ENCODE data around the gene AMER3.

The AMER3 gene

DNA sequence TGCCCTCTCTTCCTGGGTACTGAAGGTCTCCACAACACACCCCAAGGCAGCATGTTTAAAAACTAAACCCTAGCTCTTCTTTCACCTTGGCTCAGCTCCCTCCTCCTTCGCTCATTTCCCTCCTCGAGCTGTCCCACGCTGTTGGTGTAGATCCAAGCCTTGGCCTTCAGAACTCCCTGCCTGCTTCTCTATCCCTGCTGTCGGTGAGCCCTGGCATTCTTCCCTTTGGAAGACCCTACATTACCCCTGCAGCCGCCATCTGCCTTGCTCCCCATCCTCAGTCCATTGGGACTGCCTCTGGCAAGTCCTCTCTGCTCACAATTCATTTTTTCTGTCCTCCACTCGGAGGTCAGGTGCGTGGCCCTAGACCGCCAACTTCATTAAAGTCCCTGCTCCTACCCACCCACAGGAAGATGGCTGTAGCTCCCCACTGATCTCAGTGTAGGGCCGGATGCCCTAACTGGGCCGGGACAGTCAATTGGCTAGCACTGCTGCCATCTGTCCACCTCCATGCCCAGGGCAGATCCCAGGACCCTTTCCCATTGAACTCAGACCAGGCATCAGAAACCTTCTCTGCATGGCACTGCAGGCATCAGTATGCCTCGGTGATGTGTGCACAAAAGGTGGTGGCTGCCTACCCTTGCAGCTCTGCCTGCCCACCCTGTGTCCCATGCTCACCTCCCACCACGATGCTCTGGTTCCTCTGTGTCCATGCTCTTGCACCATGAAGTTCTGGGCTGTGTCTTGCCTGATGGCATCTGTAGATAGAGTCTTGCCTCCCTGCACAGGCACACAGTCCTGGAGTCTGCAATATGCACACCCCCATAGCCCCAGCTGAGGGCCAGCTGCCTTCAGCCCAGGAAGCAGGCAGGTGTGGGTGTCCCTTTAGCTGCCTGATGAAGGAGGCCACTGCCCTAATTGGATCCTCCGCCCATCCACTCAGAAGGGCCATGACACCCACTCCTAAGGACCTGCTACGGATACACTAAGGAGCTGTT, 5.7 kb downstream of the AMER3 start:
- WGBS, result 69% methylated on average over 14 of the region's 14 CpGs
- H3K4ac ChIP-seq (ENCODE audit: low read depth in 1 of 2, low read length in 2 of 2), result no peak overlapping the region

DNA sequence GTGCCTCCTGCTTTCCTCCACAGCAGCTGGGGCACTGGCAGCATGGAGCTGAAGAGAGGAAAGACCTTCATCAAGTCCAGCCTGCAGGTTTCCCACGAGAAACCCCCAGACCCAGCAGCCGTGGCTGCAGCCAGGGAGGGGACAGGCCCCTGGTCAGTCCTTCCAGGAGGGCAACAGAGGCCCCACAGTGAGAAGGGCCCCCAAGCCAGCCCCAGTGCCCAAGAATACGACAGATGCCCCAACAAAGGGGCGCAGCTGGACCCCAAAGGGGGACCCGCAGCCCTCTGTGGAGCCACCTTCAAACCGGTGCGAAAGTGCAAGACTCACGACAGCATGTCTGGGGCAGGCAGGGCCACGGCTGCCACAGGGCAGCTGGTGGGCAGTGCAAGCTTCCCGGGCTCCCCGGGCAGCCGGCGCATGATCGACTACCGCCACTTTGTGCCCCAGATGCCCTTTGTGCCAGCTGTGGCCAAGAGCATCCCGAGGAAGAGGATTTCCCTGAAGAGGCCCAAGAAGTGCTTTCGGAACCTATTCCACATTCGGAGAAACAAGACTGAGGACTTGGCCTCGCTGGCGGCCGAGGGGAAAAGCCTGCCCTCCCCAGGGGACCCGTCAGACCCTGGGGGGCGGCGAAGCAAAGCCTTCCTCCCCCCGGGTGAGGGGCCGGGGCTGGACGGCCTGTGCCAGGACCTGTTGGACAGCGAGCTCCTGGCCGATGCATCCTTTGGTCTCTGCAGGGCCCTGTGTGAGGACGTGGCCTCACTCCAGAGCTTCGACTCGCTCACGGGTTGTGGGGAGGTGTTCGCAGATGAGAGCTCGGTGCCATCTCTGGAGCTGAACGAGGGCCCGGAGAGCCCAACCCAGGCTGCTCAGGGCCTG, 6.9 kb downstream of the AMER3 start:
- Histone ChIP-seq H3K18ac (ENCODE audit: low read depth in 1 of 2, low read length in 2 of 2) (no peak overlapping the region), H3K23ac (ENCODE audit: low read length in 2 of 2) (no peak overlapping the region), H3K79me1 (replicated peaks; ENCODE audit: low read length, poor library complexity, severe bottlenecking) (no peaks in the 10 kb centered on the region), H3K4ac (ENCODE audit: low read depth in 1 of 2, low read length in 2 of 2) (no peak overlapping the region), H4K8ac (ENCODE audit: low read length) (no peak overlapping the region), H4K91ac (ENCODE audit: low read length) (no peak overlapping the region), H3K9me3 (ENCODE audit: control insufficient read depth, low read length) (no peaks in the 10 kb centered on the region), H3K9ac (ENCODE audit: low read length) (no peak overlapping the region), H3K4me2 (ENCODE audit: low read length, poor library complexity, severe bottlenecking) (no peak overlapping the region), H3K27me3 (ENCODE audit: control insufficient read depth in 1 of 2, insufficient read depth in 1 of 2, low read length in 2 of 2) (peaks cover 12 to 25% of the 10 kb centered on the region in 2 experiments), H3K14ac (ENCODE audit: low read length in 2 of 2) (no peak overlapping the region), H2BK120ac (ENCODE audit: low read depth, low read length) (no peak overlapping the region), H2AFZ (ENCODE audit: low read depth, low read length) (no peak overlapping the region), H3K36me3 (ENCODE audit: control insufficient read depth in 1 of 2, insufficient read depth in 2 of 2, low read depth in 1 of 2, low read length in 2 of 2) (no peaks in the 10 kb centered on the region), H2AK5ac (ENCODE audit: low read length, severe bottlenecking) (no peak overlapping the region), H3K27ac (ENCODE audit: low read length, poor library complexity, severe bottlenecking) (no peak overlapping the region), H2BK12ac (ENCODE audit: low read length in 2 of 2) (no peak overlapping the region), H3K4me1 (ENCODE audit: control insufficient read depth, insufficient read depth, low read depth, low read length) (peaks cover 1% of the 10 kb centered on the region), H3K4me3 (ENCODE audit: insufficient read depth in 1 of 2, low read depth in 1 of 2, low read length in 2 of 2) (peak overlapping the region in 1 of 2 experiments; percentile 15), H2BK15ac (ENCODE audit: low read depth, poor library complexity, severe bottlenecking) (no peak overlapping the region), H2BK5ac (ENCODE audit: low read depth, low read length, poor library complexity, severe bottlenecking) (no peak overlapping the region)
- WGBS, result 84% methylated on average over 37 of the region's 37 CpGs
- DNase-seq, result no peak

More for the DNA sequence above, 5.7 kb downstream of the AMER3 start:
- H2BK12ac ChIP-seq (ENCODE audit: low read length in 2 of 2), result no peak overlapping the region
- H3K18ac ChIP-seq (ENCODE audit: low read depth in 1 of 2, low read length in 2 of 2), result no peak overlapping the region
- H4K8ac ChIP-seq (ENCODE audit: low read length), result no peak overlapping the region
- no peak overlapping the region for H3K14ac ChIP-seq (ENCODE audit: low read length in 2 of 2)
- no peak overlapping the region for H3K4me3 ChIP-seq (ENCODE audit: insufficient read depth in 1 of 2, low read depth in 1 of 2, low read length in 2 of 2)
- H2BK15ac ChIP-seq (ENCODE audit: low read depth, poor library complexity, severe bottlenecking), result no peak overlapping the region
- no peaks in the 10 kb centered on the region for H3K79me1 ChIP-seq (replicated peaks; ENCODE audit: low read length, poor library complexity, severe bottlenecking)
- no peak overlapping the region for H2BK120ac ChIP-seq (ENCODE audit: low read depth, low read length)
- H3K36me3 ChIP-seq (ENCODE audit: control insufficient read depth in 1 of 2, insufficient read depth in 2 of 2, low read depth in 1 of 2, low read length in 2 of 2), result no peaks in the 10 kb centered on the region
- no peak overlapping the region for H3K4me2 ChIP-seq (ENCODE audit: low read length, poor library complexity, severe bottlenecking)
- H3K4me1 ChIP-seq (ENCODE audit: control insufficient read depth, insufficient read depth, low read depth, low read length), result peaks cover 6% of the 10 kb centered on the region
- no peak overlapping the region for H3K23ac ChIP-seq (ENCODE audit: low read length in 2 of 2)
- H2BK5ac ChIP-seq (ENCODE audit: low read depth, low read length, poor library complexity, severe bottlenecking), result no peak overlapping the region
- peaks cover 23 to 37% of the 10 kb centered on the region in 2 experiments for H3K27me3 ChIP-seq (ENCODE audit: control insufficient read depth in 1 of 2, insufficient read depth in 1 of 2, low read length in 2 of 2)
- H4K91ac ChIP-seq (ENCODE audit: low read length), result no peak overlapping the region
- H3K27ac ChIP-seq (ENCODE audit: low read length, poor library complexity, severe bottlenecking), result no peak overlapping the region
- no peak for DNase-seq
- no peak overlapping the region for H2AFZ ChIP-seq (ENCODE audit: low read depth, low read length)
- H3K9me3 ChIP-seq (ENCODE audit: control insufficient read depth, low read length), result no peaks in the 10 kb centered on the region
- no peak overlapping the region for H3K9ac ChIP-seq (ENCODE audit: low read length)
- no peak overlapping the region for H2AK5ac ChIP-seq (ENCODE audit: low read length, severe bottlenecking)

DNA sequence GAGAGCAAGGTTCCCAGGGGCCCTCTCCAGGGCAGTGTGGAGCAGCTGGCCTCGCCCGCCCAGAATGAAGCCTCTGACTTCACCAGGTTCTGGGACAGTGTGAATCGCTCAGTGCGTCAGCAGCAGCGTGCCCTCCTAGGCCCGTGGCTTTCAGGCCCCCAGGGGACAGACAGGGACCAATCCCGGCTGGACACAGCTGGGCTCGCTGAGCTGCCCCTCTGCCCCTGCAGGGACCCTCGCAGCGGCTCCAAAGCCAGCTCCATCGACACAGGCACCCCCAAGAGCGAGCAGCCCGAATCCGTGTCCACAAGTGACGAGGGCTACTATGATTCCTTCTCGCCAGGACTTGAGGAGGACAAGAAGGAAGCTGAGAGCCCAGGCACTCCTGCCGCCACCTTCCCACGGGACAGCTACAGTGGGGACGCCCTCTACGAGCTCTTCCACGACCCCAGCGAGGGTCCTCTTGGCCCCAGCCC, 7.6 kb downstream of the AMER3 start:
- Histone ChIP-seq H3K4ac (ENCODE audit: low read depth in 1 of 2, low read length in 2 of 2) (no peak overlapping the region), H3K27me3 (ENCODE audit: control insufficient read depth in 1 of 2, insufficient read depth in 1 of 2, low read length in 2 of 2) (peaks cover 6 to 21% of the 10 kb centered on the region in 2 experiments), H3K14ac (ENCODE audit: low read length in 2 of 2) (no peak overlapping the region), H2AK5ac (ENCODE audit: low read length, severe bottlenecking) (no peak overlapping the region), H2BK12ac (ENCODE audit: low read length in 2 of 2) (no peak overlapping the region), H3K27ac (ENCODE audit: low read length, poor library complexity, severe bottlenecking) (no peak overlapping the region), H3K79me1 (replicated peaks; ENCODE audit: low read length, poor library complexity, severe bottlenecking) (no peaks in the 10 kb centered on the region), H3K23ac (ENCODE audit: low read length in 2 of 2) (no peak overlapping the region), H3K4me1 (ENCODE audit: control insufficient read depth, insufficient read depth, low read depth, low read length) (peaks cover 1% of the 10 kb centered on the region), H2BK5ac (ENCODE audit: low read depth, low read length, poor library complexity, severe bottlenecking) (no peak overlapping the region), H3K4me3 (ENCODE audit: insufficient read depth in 1 of 2, low read depth in 1 of 2, low read length in 2 of 2) (peak overlapping the region in 1 of 2 experiments; percentile 15), H3K18ac (ENCODE audit: low read depth in 1 of 2, low read length in 2 of 2) (no peak overlapping the region), H2AFZ (ENCODE audit: low read depth, low read length) (no peak overlapping the region), H3K9me3 (ENCODE audit: control insufficient read depth, low read length) (no peaks in the 10 kb centered on the region), H3K36me3 (ENCODE audit: control insufficient read depth in 1 of 2, insufficient read depth in 2 of 2, low read depth in 1 of 2, low read length in 2 of 2) (no peaks in the 10 kb centered on the region), H2BK120ac (ENCODE audit: low read depth, low read length) (no peak overlapping the region), H4K91ac (ENCODE audit: low read length) (no peak overlapping the region), H4K8ac (ENCODE audit: low read length) (no peak overlapping the region), H3K9ac (ENCODE audit: low read length) (no peak overlapping the region), H3K4me2 (ENCODE audit: low read length, poor library complexity, severe bottlenecking) (no peak overlapping the region), H2BK15ac (ENCODE audit: low read depth, poor library complexity, severe bottlenecking) (no peak overlapping the region)
- no peak for DNase-seq
- WGBS, result 81% methylated on average over 22 of the region's 22 CpGs

DNA sequence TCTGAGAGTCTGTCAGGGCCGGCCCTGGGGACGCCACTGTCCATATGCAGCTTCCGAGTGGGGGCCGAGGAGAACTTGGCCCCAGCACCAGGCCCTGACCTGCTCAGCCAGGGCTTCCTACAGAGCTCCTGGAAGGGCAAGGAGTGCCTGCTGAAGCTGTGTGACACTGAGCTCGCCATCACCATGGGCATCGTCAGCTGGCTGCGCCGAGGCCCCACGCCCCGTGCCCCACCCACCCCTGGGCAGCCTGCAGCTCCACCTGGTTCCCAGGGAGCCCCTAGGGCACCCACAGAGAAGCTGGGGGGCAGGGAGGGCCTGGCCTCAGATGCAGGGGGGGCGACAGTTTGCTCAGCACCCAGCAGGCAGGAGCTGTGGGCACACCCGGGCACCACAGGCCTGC, 8.1 kb downstream of the AMER3 start:
- H2AK5ac ChIP-seq (ENCODE audit: low read length, severe bottlenecking), result no peak overlapping the region
- no peak overlapping the region for H3K9ac ChIP-seq (ENCODE audit: low read length)
- H3K27me3 ChIP-seq (ENCODE audit: control insufficient read depth in 1 of 2, insufficient read depth in 1 of 2, low read length in 2 of 2), result peaks cover 6 to 19% of the 10 kb centered on the region in 2 experiments
- 78% methylated on average over 12 of the region's 12 CpGs for WGBS
- no peak overlapping the region for H2BK5ac ChIP-seq (ENCODE audit: low read depth, low read length, poor library complexity, severe bottlenecking)
- H3K14ac ChIP-seq (ENCODE audit: low read length in 2 of 2), result no peak overlapping the region
- H2BK12ac ChIP-seq (ENCODE audit: low read length in 2 of 2), result no peak overlapping the region
- DNase-seq, result no peak
- H3K4ac ChIP-seq (ENCODE audit: low read depth in 1 of 2, low read length in 2 of 2), result no peak overlapping the region
- no peaks in the 10 kb centered on the region for H3K36me3 ChIP-seq (ENCODE audit: control insufficient read depth in 1 of 2, insufficient read depth in 2 of 2, low read depth in 1 of 2, low read length in 2 of 2)
- H3K79me1 ChIP-seq (replicated peaks; ENCODE audit: low read length, poor library complexity, severe bottlenecking), result no peaks in the 10 kb centered on the region
- no peak overlapping the region for H3K4me2 ChIP-seq (ENCODE audit: low read length, poor library complexity, severe bottlenecking)
- no peak overlapping the region for H4K91ac ChIP-seq (ENCODE audit: low read length)
- H3K23ac ChIP-seq (ENCODE audit: low read length in 2 of 2), result no peak overlapping the region
- H2AFZ ChIP-seq (ENCODE audit: low read depth, low read length), result no peak overlapping the region
- no peak overlapping the region for H2BK15ac ChIP-seq (ENCODE audit: low read depth, poor library complexity, severe bottlenecking)
- H4K8ac ChIP-seq (ENCODE audit: low read length), result no peak overlapping the region
- no peaks in the 10 kb centered on the region for H3K9me3 ChIP-seq (ENCODE audit: control insufficient read depth, low read length)
- H3K27ac ChIP-seq (ENCODE audit: low read length, poor library complexity, severe bottlenecking), result no peak overlapping the region
- peaks cover 1% of the 10 kb centered on the region for H3K4me1 ChIP-seq (ENCODE audit: control insufficient read depth, insufficient read depth, low read depth, low read length)
- H2BK120ac ChIP-seq (ENCODE audit: low read depth, low read length), result no peak overlapping the region
- no peak overlapping the region for H3K4me3 ChIP-seq (ENCODE audit: insufficient read depth in 1 of 2, low read depth in 1 of 2, low read length in 2 of 2)
- H3K18ac ChIP-seq (ENCODE audit: low read depth in 1 of 2, low read length in 2 of 2), result no peak overlapping the region
